SK-N-SH treated with all-trans-retinoic acid at 6 μM for 48 hours (cell line): ENCODE results near the gene ZNF619.

Source experiments
- ARNTL ChIP-seq: fragments of 450-650 bp; formaldehyde crosslinking; IDR thresholded peaks from 2 replicates; pipeline ENCODE4 v1.5.0; 2020; ENCODE audit warnings: low read depth, mild to moderate bottlenecking, moderate library complexity, borderline replicate concordance
- CREB5 ChIP-seq: fragments of 250-450 bp; sonication (Bioruptor Pico); IDR thresholded peaks from 2 replicates; pipeline ENCODE4 v1.5.1; 2020; ENCODE audit warnings: low read depth, mild to moderate bottlenecking, moderate library complexity
- CSDC2 ChIP-seq: fragments of 250-450 bp; sonication (Bioruptor Pico); IDR thresholded peaks from 2 replicates; pipeline ENCODE4 v1.5.0; 2020; ENCODE audit warnings: mild to moderate bottlenecking, moderate library complexity
- ESRRG ChIP-seq: fragments of 250-450 bp; sonication (Bioruptor Pico); IDR thresholded peaks from 2 replicates; pipeline ENCODE4 v1.6.1; 2021; ENCODE audit warnings: mild to moderate bottlenecking
- GLIS3 ChIP-seq: fragments of 250-450 bp; sonication (Bioruptor Pico); IDR thresholded peaks from 2 replicates; pipeline ENCODE4 v1.5.0; 2020; ENCODE audit warnings: mild to moderate bottlenecking, moderate library complexity
- ISL1 ChIP-seq: fragments of 250-450 bp; sonication (Bioruptor Pico); IDR thresholded peaks from 2 replicates; pipeline ENCODE4 v2.1.2; 2022; ENCODE audit warnings: mild to moderate bottlenecking, moderate library complexity
- PATZ1 ChIP-seq: fragments of 250-450 bp; sonication (Bioruptor Pico); IDR thresholded peaks from 2 replicates; pipeline ENCODE4 v1.8.0; 2020; ENCODE audit warnings: mild to moderate bottlenecking, moderate library complexity, borderline replicate concordance
- PPARA ChIP-seq: fragments of 250-450 bp; sonication (Bioruptor Pico); IDR thresholded peaks from 2 replicates; pipeline ENCODE4 v1.5.0; 2020; ENCODE audit warnings: mild to moderate bottlenecking, borderline replicate concordance
- RARB ChIP-seq: fragments of 250-450 bp; sonication (Bioruptor Pico); IDR thresholded peaks from 2 replicates; pipeline ENCODE4 v1.8.0; 2021; ENCODE audit warnings: mild to moderate bottlenecking, moderate library complexity
- TCF4 ChIP-seq: fragments of 250-450 bp; sonication (Bioruptor Pico); IDR thresholded peaks from 2 replicates; pipeline ENCODE4 v1.8.0; 2021; ENCODE audit warnings: mild to moderate bottlenecking, moderate library complexity, borderline replicate concordance
- TSHZ2 ChIP-seq: fragments of 250-450 bp; sonication (Bioruptor Pico); IDR thresholded peaks from 2 replicates; pipeline ENCODE4 v1.5.0; 2020; ENCODE audit warnings: mild to moderate bottlenecking, moderate library complexity
- ZNF565 ChIP-seq: fragments of 450-650 bp; formaldehyde crosslinking; conservative IDR thresholded peaks from 2 replicates; pipeline ENCODE4 v1.5.0; 2020; ENCODE audit warnings: low read depth, mild to moderate bottlenecking, moderate library complexity

GRCh38 chr3:40504636-40505430 lies 27.9 kb downstream of the ZNF619 start:
- TF ChIP-seq TCF4 (CRISPR knock-in tag) = no peak
- no peak for TF ChIP-seq RARB (CRISPR knock-in tag)
- peak; percentile 24; the same call in 1 of the 2 replicates for TF ChIP-seq ISL1 (CRISPR knock-in tag)
- no peak for TF ChIP-seq PATZ1 (CRISPR knock-in tag)
- TF ChIP-seq CREB5 (CRISPR knock-in tag) = no peak
- TF ChIP-seq TSHZ2 = no peak
- TF ChIP-seq PPARA (CRISPR knock-in tag) = no peak
- no peak for TF ChIP-seq ZNF565
- no peak for TF ChIP-seq ESRRG (CRISPR knock-in tag)
- TF ChIP-seq ARNTL (CRISPR knock-in tag) = no peak
- no peak for TF ChIP-seq CSDC2 (CRISPR knock-in tag)
- TF ChIP-seq GLIS3 (CRISPR knock-in tag) = no peak
